Calu3 (cell line): ENCODE results near the gene LUZP2. TPM values are rescaled to one million over a fixed set of nuclear protein-coding genes. Genes with fewer than 3 reads are reported as not detected.

Source experiments
- BruUV-seq: library from RNA; stranded (reverse); fragments of 400-500 nt; replicated peaks from 2 replicates; lab custom pipeline; 2021; lab: Mats Ljungman, UMichigan
- CTCF ChIA-PET: fragments of 300-600 bp; sonication (Branson Sonifier 250); formaldehyde crosslinking; loops from one replicate; lab custom pipeline; 2022; ENCODE audit warnings: antibody characterized with exemption; lab: Charles Lee
- DNase-seq: peaks from one replicate; pipeline ENCODE4 v3.0.0; 2022
- H3K27ac Mint-ChIP-seq: one replicate; pipeline ENCODE4 v1.8.0; 2022; ENCODE audit warnings: mixed read lengths; ENCODE audit not compliant: unreplicated experiment
- H3K27me3 Mint-ChIP-seq: one replicate; pipeline ENCODE4 v1.8.0; 2022; ENCODE audit warnings: mixed read lengths; ENCODE audit not compliant: unreplicated experiment
- H3K36me3 Mint-ChIP-seq: one replicate; pipeline ENCODE4 v1.8.0; 2022; ENCODE audit warnings: mild to moderate bottlenecking, moderate library complexity, mixed read lengths; ENCODE audit not compliant: insufficient read depth, unreplicated experiment
- H3K4me1 Mint-ChIP-seq: one replicate; pipeline ENCODE4 v1.8.0; 2022; ENCODE audit warnings: mild to moderate bottlenecking, low read depth, mixed read lengths; ENCODE audit not compliant: unreplicated experiment
- H3K4me3 Mint-ChIP-seq: one replicate; pipeline ENCODE4 v1.8.0; 2022; ENCODE audit warnings: mild to moderate bottlenecking, low read depth, moderate library complexity, mixed read lengths; ENCODE audit not compliant: unreplicated experiment
- H3K9me3 Mint-ChIP-seq: one replicate; pipeline ENCODE4 v1.8.0; 2022; ENCODE audit warnings: low read depth, mixed read lengths; ENCODE audit not compliant: unreplicated experiment
- CTCF ChIP-seq: fragments of 200-600 bp; IDR thresholded peaks from one replicate; pipeline ENCODE4 v1.8.0; 2022; ENCODE audit warnings: antibody characterized with exemption; ENCODE audit not compliant: unreplicated experiment
- intact Hi-C: fragments of 100-400 bp; cut with micrococcal nuclease; formaldehyde crosslinking; loops from one replicate; pipeline ENCODE4 v1.10.0; 2022; ENCODE audit not compliant: unreplicated experiment
- total RNA-seq: library from RNA; stranded (reverse); gene quantifications from 2 replicates; pipeline ENCODE4 v1.2.3, GENCODE V29; 2022

The LUZP2 gene
- total RNA-seq, 1 experiment from 2014 or later: 0.73 TPM

GRCh38 chr11:24833573-24833972, 336.7 kb downstream of the LUZP2 start:
- Mint-ChIP-seq H3K4me3 (no peak overlapping the region), H3K4me1 (peaks cover 11% of the 10 kb centered on the region), H3K27me3 (no peaks in the 10 kb centered on the region), H3K27ac (no peak overlapping the region), H3K36me3 (no peaks in the 10 kb centered on the region), H3K9me3 (no peaks in the 10 kb centered on the region)
- BruUV-seq: no TSS peak
- intact Hi-C loops: no loop called here
- no peak for DNase-seq
- CTCF ChIA-PET: no interaction called here
- no peak for TF ChIP-seq CTCF

- H3K36me3 Mint-ChIP-seq: no peaks in the 10 kb centered on the region
- intact Hi-C loops: no loop called here
- H3K4me3 Mint-ChIP-seq: no peak overlapping the region
- BruUV-seq: no TSS peak
- H3K27me3 Mint-ChIP-seq: no peaks in the 10 kb centered on the region
- no peak overlapping the region for H3K27ac Mint-ChIP-seq
- H3K9me3 Mint-ChIP-seq: no peaks in the 10 kb centered on the region
- no peaks in the 10 kb centered on the region for H3K4me1 Mint-ChIP-seq
- TF ChIP-seq CTCF: no peak
- DNase-seq: no peak
- CTCF ChIA-PET: interaction anchor here (0.6 kb wide), 1 partner anchor 620 kb away, joined by 3 read pairs; no protein-coding TSS in a partner anchor
Measured at GRCh38 chr11:24837112-24837511, 340.3 kb downstream of the LUZP2 start.

GRCh38 chr11:24842308-24842707, 345.5 kb downstream of the LUZP2 start:
- H3K9me3 Mint-ChIP-seq: no peaks in the 10 kb centered on the region
- no peaks in the 10 kb centered on the region for H3K36me3 Mint-ChIP-seq
- no peak overlapping the region for H3K27ac Mint-ChIP-seq
- H3K4me3 Mint-ChIP-seq: no peak overlapping the region
- H3K27me3 Mint-ChIP-seq: no peaks in the 10 kb centered on the region
- DNase-seq: no peak
- intact Hi-C loops: no loop called here
- no TSS peak for BruUV-seq
- CTCF ChIA-PET: no interaction called here
- no peaks in the 10 kb centered on the region for H3K4me1 Mint-ChIP-seq
- no peak for TF ChIP-seq CTCF

GRCh38 chr11:24844406-24844805, 347.6 kb downstream of the LUZP2 start:
- DNase-seq: no peak
- Mint-ChIP-seq H3K27ac (no peak overlapping the region), H3K4me3 (no peak overlapping the region), H3K36me3 (no peaks in the 10 kb centered on the region), H3K9me3 (no peaks in the 10 kb centered on the region), H3K4me1 (no peaks in the 10 kb centered on the region), H3K27me3 (no peaks in the 10 kb centered on the region)
- CTCF ChIA-PET: no interaction called here
- intact Hi-C loops: no loop called here
- no peak for TF ChIP-seq CTCF
- BruUV-seq: no TSS peak
